OCI-LY1 (cell line): ENCODE data around the gene GPR42.

Source experiments
- EZH2 ChIP-seq: fragments of 200-600 bp; sonication (generic), shearing (Covaris generic); IDR thresholded peaks from 2 replicates; pipeline ENCODE4 v1.8.0; 2017; ENCODE audit warnings: borderline replicate concordance, mixed run types, mild to moderate bottlenecking, antibody characterized with exemption, low read length, moderate library complexity, mixed read lengths
- TF ChIP-seq, protein P1 (sequence below): fragments of 200-600 bp; sonication (generic), shearing (Covaris generic); IDR thresholded peaks from 2 replicates; pipeline ENCODE4 v1.5.1; 2017; ENCODE audit warnings: mild to moderate bottlenecking, antibody characterized with exemption, low read length, moderate library complexity, mixed read lengths

DNA sequence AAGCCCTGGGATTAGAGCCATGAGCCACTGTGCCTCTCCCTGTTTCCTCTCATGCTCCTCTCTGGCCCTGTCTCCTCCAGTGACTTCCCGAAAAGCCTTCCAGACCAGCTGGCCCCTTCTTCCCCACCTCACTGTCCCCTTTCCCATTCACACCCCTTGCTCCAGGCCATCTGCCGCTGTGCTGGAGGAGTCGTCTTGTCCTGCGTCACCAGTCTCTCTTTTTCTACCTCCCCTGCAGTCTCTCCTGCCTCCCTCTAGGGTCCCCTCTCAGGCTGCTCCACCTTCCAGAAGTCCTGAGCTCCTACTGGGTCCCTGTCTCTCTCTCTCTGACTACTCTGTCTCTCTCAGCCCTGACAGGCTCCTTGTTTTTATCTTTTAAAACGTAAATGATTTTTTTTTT lies 28.4 kb upstream of the GPR42 start:
- TF ChIP-seq, protein P1, sequence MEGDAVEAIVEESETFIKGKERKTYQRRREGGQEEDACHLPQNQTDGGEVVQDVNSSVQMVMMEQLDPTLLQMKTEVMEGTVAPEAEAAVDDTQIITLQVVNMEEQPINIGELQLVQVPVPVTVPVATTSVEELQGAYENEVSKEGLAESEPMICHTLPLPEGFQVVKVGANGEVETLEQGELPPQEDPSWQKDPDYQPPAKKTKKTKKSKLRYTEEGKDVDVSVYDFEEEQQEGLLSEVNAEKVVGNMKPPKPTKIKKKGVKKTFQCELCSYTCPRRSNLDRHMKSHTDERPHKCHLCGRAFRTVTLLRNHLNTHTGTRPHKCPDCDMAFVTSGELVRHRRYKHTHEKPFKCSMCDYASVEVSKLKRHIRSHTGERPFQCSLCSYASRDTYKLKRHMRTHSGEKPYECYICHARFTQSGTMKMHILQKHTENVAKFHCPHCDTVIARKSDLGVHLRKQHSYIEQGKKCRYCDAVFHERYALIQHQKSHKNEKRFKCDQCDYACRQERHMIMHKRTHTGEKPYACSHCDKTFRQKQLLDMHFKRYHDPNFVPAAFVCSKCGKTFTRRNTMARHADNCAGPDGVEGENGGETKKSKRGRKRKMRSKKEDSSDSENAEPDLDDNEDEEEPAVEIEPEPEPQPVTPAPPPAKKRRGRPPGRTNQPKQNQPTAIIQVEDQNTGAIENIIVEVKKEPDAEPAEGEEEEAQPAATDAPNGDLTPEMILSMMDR: no peak
- TF ChIP-seq EZH2: no peak
